GM18867 (cell line): Measurements from ENCODE around the gene ZDHHC3.

Experiments used
- ATAC-seq: cut with Tn5 transposase; IDR thresholded peaks from one replicate; pipeline ENCODE4 v1.9.1; 2021; ENCODE audit warnings: mild to moderate bottlenecking, moderate library complexity; ENCODE audit not compliant: unreplicated experiment

The ZDHHC3 gene, protein sequence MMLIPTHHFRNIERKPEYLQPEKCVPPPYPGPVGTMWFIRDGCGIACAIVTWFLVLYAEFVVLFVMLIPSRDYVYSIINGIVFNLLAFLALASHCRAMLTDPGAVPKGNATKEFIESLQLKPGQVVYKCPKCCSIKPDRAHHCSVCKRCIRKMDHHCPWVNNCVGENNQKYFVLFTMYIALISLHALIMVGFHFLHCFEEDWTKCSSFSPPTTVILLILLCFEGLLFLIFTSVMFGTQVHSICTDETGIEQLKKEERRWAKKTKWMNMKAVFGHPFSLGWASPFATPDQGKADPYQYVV

DNA sequence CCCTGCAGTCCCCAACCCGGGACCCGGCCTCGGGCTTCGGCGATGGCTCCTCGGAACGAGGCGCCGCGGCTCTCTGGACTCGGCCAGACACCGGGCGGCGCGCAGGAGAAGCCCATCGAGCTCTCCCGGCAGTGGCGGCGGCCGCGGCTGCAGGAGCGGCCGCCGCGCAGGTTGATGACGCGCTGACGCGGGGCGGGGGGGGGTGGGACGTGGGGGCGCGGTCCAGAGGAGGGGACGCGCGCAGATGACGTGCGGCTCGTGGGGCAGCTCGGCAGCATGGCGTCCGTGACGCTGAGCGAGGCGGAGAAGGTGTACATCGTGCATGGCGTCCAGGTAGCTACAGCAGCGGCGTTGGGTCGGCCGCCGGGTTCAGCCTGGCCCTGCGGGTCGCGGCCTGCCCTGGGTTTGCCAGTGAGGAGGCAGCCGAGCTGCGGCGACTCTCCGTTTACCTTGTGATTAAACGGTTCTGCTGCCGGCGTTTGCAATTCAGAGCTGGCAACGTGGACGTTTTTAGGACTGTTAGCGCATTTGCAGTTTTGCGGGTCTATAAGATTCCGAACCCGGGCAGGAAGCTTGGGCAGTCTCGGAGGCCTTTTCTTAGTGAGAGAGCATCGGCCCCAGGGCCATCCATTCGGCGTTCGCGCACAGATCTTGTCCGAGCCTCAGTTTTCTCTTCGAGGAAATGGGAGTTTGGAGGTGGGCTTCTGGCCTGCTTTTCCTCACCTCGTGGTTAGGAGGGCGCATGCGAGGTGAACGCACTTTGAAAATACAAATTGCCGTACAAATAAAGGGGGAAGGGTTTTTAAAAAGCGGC lies at the start of gene ZDHHC3, which contains the start of gene EXOSC7:
ZDHHC3 (minus strand) TSS at position 173 of the 814 bp plus-strand sequence. CDS start 16,738 bp downstream, outside the sequence.
EXOSC7 (plus strand) TSS at position 243 of the 814 bp plus-strand sequence; CDS start at position 277, 34 bp downstream.
- peak; percentile 80 for ATAC-seq

DNA sequence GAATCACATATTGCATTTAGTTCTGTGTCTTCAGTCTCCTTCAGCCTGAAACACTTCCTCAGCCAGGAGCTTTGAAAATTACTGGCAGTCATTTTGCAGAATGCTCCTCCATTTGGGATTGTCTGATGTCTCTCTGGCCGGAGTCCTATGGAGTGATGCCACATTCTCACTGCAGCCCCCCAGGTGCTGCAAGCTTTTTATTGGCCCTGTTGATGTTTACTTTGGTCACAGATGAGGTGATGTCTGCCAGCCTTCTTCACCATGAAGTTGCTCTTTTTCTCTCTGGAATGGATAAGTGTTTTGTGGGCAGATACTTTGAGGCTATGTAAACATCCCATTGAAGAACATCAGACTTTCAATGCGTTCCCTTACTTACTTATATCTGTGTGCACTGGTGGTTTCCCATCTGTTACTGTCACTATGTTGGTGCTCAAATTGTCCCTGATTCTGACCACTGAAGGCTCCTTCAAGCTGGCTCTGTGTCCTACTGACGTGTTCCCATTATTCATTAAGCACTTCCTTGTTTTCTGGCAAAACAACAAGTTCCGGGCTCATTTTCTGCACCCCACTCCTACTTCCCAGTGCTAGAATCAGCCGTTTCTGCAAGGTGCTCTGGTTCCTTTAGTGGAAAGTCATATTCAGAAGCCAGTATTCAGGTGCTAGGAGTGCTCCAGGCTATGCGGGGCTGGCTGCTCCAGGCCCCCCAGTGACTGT lies 48.7 kb upstream of the ZDHHC3 start:
- ATAC-seq, result no peak

DNA sequence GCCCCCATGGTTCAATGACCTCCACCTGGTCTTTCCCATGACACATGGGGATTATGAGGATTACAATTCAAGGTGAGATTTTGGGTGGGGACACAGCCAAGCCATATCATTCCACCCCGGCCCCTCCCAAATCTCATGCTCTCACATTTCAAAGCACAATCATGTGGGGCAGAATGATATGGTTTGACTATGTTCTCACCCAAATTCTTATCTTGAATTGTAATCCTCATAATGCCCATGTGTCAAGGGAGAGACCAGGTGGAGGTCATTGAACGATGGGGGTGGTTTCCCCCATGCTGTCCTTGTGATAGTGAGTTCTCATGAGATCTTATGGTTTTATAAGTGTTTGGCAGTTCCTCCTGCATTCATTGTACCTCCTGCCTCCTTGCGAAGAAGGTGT lies 47.7 kb upstream of the ZDHHC3 start:
- ATAC-seq, result no peak

DNA sequence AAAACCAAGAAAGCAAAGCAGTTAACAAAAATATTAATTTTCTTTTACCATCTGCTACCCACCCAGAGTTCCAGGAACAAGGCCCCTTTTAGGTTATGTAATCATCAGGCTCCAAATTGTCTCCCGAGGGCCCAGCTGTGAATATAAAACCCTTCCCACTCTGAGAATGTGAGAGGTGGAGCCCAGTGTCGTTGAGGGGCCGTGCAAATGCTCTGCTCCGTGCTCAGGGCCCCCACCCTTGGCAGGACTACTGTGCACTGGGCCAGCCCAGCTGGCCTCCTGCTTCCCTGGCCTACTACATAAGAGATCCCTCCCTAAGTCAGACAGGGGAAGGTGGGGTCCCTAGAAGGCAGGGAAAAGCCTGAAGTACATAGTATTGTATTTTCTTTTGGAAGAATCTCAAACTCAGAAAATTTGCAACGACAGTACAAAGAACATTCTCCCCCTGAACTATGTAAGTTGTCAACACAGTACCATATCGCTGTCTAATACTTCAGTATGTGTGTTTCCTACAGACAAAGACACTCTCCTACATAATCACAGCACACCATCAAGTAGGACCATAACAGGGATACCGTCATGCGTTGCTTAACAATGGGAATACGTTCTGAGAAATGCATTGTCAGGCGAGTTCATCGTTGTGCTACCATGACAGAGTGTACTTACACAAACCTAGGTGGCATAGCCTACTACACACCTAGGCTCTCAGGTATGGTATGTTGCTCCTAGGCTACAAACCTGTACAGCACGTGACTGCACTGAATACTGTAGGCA lies 45.7 kb upstream of the ZDHHC3 start:
- no peak for ATAC-seq

DNA sequence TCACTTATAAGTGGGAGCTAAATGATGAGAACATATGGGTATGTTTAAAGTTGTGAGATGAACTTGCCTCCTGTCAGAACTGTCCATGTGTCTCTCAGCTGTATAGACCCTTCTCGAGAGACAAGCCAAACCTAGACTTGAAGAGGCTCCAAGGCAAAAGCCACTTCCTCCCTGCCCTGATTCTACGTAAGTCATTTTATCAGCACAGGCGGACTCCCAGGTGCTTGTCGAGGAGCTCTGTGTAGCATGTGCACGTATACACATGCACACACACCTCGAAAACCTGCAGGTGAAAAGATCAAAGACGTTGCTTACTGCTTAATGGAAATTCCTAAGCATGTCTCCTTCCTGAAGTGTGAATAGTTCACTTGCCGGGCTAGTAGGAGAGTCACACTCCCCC lies 44.6 kb upstream of the ZDHHC3 start:
- ATAC-seq, result no peak

DNA sequence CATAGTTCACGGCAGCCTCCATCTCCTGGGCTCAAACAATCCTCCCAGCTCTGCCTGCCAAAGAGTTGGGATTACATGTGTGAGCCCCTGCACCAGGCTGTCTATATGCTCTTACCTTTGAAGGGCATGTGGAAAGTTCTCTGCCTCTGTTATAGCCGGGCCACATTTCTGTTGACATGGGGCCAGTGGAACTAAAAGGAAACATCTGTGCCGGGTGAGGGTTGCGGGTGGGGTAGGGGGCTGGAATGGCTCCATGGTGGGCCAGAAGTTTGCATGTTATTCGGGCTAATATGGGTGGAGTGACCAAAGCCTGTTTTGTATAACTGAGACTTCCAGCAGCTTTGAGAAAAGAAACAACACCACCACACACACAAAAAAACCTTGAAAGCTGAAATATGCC lies 41.8 kb upstream of the ZDHHC3 start:
- no peak for ATAC-seq

DNA sequence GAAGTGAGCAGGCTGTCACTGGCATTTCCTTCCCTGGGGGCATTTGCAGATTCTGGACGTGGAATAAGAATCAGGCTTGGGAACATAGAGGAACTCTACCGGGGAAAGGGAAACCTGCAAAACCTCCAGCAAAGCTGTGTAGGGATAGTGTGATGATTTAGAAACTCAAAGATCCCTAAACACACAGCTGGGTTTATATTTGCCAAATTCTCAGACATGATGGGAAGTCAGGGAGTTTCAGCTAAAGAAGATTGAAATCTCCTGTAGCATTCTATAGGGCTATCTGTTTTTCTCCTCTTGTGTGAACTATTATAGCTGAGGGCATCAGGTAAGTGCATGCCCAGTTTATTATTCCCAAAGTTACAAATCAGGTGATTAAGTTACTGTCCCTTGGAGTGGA lies 40.9 kb upstream of the ZDHHC3 start:
- ATAC-seq, result no peak

DNA sequence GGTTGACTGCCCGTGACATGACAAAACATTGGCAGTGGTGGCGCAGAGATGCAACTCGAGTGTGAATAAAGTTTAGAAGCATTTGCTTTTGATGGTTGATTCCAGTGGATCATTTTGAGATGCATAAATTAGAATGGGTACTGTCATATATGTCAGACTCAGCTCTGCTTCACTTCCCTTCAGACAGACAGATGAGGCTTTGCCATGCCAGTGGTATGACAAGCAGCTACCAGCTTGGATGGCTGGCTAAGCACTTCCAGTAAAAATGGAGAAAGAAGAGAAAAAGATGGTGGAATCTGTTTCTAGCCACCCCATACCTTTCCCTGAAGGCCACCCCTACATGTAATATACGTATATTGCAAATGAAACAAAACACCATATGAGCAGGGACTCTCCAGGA lies 36.6 kb upstream of the ZDHHC3 start:
- no peak for ATAC-seq

DNA sequence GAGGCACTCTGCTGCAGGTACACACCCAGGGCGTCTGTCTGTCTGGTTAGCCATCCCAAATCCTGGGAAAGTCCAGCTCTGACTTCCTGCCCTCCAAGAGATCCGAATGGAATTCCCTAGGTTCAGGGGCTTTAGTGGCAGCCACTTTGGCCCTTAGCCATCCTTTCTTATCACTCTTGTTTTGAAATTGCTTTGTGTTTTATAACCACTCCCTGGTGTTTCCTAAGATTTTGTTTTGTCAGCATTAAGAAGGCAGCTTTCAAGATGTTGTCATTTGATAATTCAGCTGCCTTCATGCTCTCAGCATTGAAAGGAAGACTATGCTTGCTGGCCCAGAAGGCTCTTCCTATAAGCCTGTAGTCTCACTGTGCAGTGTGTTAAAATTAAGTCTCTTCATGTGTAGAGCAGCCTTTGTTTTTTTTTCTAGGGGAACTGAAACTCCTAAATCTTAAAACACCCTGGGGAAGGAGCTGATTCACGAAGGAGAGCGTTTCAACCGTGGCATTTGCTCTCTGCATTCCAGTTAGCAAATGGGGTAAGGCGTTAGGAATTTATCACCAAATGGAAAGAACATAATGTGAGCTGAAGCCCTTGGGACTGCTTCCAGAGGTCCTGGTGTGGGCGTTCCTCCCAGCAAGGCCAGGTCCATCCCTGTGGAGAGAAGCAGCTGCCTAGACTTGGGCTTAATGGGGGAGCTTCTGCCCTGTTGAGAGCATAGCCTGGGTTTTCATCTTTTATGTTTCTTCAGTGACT lies 36.0 kb upstream of the ZDHHC3 start:
- no peak for ATAC-seq

DNA sequence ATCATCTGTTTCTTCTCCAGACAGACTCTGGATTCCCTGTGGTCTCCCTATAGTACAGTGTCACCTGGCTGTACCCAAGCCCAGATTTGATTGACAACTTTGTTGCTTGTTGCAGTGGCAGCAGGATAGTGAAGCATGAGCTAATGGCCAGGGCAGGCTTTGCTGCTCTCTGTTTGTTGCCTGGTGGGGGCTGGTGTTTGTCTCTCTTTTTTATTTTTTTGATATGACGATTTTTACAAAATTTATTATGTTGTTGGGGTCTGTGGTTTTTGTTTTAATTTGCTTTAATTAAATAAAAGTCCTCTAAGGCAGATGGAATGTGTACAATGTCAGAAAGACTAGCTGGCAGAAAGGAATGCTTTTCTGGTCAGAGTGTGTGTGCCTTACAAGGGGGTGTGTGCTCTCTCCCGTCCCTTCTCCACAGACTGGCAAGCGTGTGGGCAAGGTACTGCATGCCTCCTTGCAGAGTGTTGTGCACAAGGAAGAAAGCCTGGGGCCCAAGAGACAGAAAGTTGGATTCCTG lies 34.9 kb upstream of the ZDHHC3 start:
- no peak for ATAC-seq

DNA sequence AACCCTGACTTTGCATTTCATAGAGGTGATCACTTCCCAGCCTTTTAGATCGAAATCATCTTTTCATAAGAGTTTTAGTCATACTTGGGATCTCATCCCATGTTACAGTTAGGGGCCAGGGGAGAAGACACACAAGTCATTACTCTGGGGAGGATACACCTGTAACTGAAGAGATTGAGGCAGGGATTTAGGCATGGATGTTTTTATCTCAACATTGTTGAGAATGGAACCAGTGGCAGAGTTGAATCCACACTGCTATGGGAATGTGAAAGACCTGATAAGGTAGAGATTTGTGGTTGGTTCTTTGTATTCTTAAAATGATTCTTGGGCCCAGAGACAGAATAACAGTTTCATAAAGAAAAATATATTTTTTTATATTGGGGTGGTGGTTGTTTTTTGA lies 33.9 kb upstream of the ZDHHC3 start:
- no peak for ATAC-seq

DNA sequence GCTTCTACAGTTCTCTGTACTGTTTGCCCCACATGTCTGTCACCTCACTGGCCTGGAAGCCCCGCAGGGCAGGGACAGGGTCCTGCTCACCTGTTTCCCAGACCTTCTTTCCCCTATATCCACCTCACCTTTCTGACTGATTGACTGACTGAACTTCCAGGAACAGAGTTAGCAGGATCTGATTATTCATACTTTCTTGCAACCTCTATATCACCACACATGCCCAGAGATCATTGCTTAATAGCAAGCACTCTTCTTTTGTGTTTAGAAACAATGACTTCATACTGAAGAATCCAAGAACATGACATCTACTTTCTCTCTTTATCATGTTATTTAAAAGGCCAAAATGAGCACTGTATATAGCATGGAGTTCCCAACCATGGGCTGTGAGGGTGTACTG lies 32.1 kb upstream of the ZDHHC3 start:
- ATAC-seq, result no peak

DNA sequence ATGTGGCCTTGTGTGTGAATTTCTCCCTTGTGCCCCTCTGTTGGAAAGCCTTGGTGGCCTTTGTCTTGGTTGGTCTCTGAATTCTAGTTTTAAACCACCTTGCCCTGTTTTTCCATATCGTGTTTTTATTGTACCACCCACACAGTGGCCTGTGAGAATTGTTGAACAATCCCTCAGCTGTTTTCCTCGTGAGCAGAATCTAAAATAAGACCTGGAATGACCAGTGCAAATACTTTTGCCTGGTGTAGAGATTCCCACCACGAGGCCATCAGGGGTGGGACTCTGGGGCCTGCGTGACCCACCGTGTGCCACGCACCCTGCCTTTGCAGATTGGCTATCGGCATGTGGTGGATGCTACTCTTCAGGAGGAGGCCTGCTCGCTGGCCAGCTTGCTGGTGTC lies 31.1 kb upstream of the ZDHHC3 start:
- ATAC-seq, result no peak

DNA sequence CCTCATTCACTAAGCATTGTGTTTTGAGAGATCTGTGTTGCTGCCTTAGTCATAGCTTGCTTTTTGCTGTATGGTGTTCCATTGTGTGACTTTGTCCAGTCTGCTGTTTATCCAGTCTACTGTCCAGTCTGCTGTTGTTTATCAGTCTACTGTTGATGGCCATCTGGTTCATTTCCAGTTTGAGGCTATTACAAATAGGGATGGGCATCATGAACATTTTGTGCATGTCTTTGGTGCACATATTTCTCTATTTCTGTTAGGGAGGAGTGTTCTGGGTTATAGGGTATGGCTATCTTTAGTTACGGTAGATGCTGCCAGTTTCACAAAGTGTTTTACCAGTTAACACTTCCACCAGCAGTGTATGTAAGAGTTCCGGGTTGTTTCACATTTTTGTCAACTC lies 27.9 kb upstream of the ZDHHC3 start:
- ATAC-seq, result no peak

DNA sequence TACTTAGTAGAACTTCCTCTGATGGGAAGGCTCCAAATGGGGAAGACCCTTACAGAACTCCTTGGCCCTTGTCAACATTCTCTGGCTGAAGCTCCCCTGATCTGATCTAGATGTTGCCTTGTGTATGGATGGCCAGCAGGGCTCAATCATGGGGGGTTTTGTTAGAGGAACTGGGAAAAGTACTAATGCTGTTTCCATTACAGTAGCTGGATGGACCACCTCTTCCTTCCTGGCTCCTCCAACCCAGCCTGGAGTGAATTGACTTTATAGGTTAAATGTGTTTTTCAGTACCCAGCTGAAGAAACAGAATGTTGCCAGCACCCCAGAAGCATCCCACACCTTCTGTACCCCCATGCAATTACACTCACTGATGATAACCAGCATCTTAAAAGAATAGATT lies 27.4 kb upstream of the ZDHHC3 start:
- no peak for ATAC-seq

DNA sequence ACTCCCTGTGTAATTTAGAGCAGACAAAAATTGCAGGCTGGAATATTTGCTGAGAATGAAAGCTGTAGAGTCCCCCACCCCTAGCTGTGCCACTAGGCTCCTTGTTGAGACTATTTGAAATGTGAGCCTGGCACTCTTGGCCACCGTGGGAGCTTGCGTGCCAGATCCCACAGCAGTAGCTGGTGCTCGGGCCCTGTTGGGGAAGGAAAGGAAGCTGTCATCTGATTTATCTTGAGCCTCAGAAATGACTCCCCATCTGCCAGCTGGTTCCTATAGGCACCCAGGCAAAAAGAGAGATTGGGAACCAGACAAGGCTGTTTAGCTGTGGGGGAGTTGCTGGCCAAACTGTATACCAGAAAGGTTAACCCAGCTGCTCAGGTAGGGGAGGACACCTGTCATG lies 26.7 kb upstream of the ZDHHC3 start:
- no peak for ATAC-seq

DNA sequence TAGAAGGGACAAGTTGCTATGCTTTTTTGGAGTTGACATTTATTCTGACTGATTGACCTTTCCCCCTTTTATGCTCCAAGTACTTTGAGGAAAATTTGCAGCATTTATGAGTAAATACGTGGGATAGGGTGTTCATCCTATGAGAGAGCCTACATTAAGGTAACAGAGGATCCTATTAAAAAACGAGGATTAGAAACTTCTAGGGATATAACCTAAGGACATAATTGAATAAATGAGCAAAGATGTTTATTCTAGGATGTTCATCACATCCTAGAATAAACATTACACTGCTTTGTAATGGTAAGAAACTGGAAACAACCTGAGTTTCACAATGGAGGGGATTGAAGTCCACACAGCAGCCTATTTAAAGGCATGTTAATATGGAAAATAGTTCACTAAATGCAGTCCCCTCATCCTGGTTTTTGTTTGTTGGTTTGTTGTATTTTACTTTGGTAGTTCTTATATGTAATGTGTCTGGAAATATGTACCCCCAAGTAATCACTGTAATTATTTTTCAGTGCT lies 26.2 kb upstream of the ZDHHC3 start:
- ATAC-seq, result no peak

DNA sequence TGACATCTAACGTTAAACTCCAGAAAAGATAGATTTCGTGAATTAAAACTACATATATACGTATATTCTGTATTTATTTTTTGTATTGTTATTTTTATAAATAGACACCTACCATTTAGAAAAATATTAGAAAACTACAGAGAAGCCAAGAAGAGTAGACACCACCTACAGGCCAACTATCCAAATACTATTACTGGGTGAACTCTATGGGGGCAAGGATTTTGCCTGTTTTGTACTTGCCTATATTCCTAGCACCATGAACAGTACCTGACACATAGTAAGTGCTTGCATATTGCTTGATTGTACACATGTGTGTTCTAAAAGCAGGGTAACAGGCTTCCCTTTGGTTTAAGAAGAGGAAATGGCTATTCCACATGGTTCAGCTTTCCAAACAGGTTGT lies 25.8 kb upstream of the ZDHHC3 start:
- ATAC-seq, result no peak

DNA sequence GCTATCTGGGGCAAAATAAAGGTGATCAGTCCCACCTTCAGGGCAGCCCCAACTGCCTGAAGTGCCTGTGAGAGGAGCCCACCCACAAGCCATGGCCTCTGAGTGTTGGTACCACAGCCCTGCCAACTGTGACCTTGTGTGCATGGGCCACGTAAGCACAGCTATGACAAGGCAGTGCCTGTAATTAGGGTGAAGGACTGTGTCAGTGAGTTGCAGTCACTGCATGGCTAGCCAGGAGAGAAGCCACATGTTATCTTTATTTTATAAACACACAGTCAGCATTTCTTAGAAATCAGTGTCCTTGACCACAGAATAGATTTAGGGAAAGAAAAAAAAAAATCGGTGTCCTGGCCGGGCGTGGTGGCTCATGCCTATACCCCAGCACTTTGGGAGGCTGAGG lies 24.8 kb upstream of the ZDHHC3 start:
- ATAC-seq, result no peak

DNA sequence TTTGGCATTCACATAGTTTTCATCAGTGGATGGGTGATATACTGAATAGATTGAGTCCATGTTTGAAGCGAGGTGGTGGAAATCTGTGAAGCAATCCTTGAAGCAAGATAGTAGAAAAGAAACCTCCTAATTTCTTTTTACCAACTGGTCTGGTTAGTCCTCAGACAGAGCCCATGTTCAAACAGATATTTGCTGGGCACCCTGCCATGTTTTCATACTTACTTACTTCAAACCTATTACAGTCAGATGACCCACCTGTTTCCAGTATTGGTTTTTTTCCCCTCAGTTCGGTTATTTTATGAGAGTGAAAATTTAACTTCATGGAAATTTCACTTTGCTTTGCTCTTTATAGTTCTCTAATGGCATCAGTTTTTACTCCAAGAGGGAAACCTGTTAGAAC lies 23.8 kb upstream of the ZDHHC3 start:
- no peak for ATAC-seq
